Keratinocyte (primary cell): ENCODE data around the gene SLC35E3. TPM values are rescaled to one million over a fixed set of nuclear protein-coding genes. Genes with fewer than 3 reads are reported as not detected.

ENCODE experiments used
- DNase-seq: peaks from one replicate; pipeline ENCODE4 v3.0.0-alpha.2; 2011; ENCODE audit warnings: low read depth, missing footprints, low spot score
- FAIRE-seq: peaks from 2 replicates; lab custom pipeline; 2011; peaks lifted over from hg19 to GRCh38; lab: Jason Lieb, UNC
- H2AFZ ChIP-seq: 2 replicates; pipeline ENCODE4 v1.6.0; 2012; ENCODE audit warnings: low read length, control low read depth, inconsistent platforms; ENCODE audit not compliant: control insufficient read depth
- H3K27ac ChIP-seq: 2 replicates; pipeline ENCODE4 v1.5.1; 2011; ENCODE audit warnings: low read length; ENCODE audit not compliant: control insufficient read depth, insufficient read depth
- H3K27me3 ChIP-seq: 3 replicates; pipeline ENCODE4 v1.6.0; 2011; ENCODE audit warnings: low read length; ENCODE audit not compliant: control insufficient read depth, insufficient read depth; ENCODE audit errors: extremely low read depth
- H3K36me3 ChIP-seq, 2 experiments: 2 replicates in 1 of 2; 3 replicates in 1 of 2; pipeline ENCODE4 v1.5.1; 2011; ENCODE audit warnings: low read length in 2 of 2, mild to moderate bottlenecking in 1 of 2; ENCODE audit not compliant: control insufficient read depth in 2 of 2, insufficient read depth in 2 of 2; ENCODE audit errors: extremely low read depth in 1 of 2
- H3K4me1 ChIP-seq: 3 replicates; pipeline ENCODE4 v1.5.1; 2011; ENCODE audit warnings: low read length; ENCODE audit not compliant: control insufficient read depth, insufficient read depth; ENCODE audit errors: extremely low read depth
- H3K4me2 ChIP-seq: 3 replicates; pipeline ENCODE4 v1.6.0; 2011; ENCODE audit warnings: low read depth, low read length; ENCODE audit not compliant: control insufficient read depth, insufficient read depth; ENCODE audit errors: extremely low read depth
- H3K4me3 ChIP-seq, 3 experiments: fragments of 200-600 bp in 1 of 3; sonication (generic) in 1 of 3; 2 replicates in 2 of 3; 3 replicates in 1 of 3; pipeline ENCODE4 v1.5.1; 2011 to 2016; ENCODE audit warnings: low read length in 3 of 3, mild to moderate bottlenecking in 3 of 3, control low read depth in 2 of 3, inconsistent platforms in 1 of 3, low read depth in 1 of 3, mixed read lengths in 1 of 3, mixed run types in 1 of 3, moderate library complexity in 1 of 3; ENCODE audit not compliant: control insufficient read depth in 2 of 3, insufficient read depth in 2 of 3; ENCODE audit errors: extremely low read depth in 1 of 3
- H3K79me2 ChIP-seq: 2 replicates; pipeline ENCODE4 v1.6.0; 2012; ENCODE audit warnings: low read length; ENCODE audit not compliant: control insufficient read depth, insufficient read depth
- H3K9ac ChIP-seq: 3 replicates; pipeline ENCODE4 v1.6.0; 2011; ENCODE audit warnings: low read length; ENCODE audit not compliant: control insufficient read depth, insufficient read depth; ENCODE audit errors: extremely low read depth
- H3K9me1 ChIP-seq: 3 replicates; pipeline ENCODE4 v1.6.0; 2011; ENCODE audit warnings: low read length; ENCODE audit not compliant: control insufficient read depth, insufficient read depth; ENCODE audit errors: extremely low read depth
- H3K9me3 ChIP-seq: 2 replicates; pipeline ENCODE4 v1.5.1; 2012; ENCODE audit warnings: low read depth, low read length; ENCODE audit not compliant: control insufficient read depth
- H4K20me1 ChIP-seq: 3 replicates; pipeline ENCODE4 v1.6.0; 2011; ENCODE audit warnings: low read length; ENCODE audit not compliant: control insufficient read depth, insufficient read depth; ENCODE audit errors: extremely low read depth
- EZH2 ChIP-seq: IDR thresholded peaks from one replicate; pipeline ENCODE4 v1.6.1; 2012; ENCODE audit warnings: inconsistent platforms, mild to moderate bottlenecking, low read length, moderate library complexity
- dilution Hi-C: fragments of 300-500 bp; cut with MboI; formaldehyde crosslinking; loops from one replicate; pipeline ENCODE4 v1.7.0; 2020; ENCODE audit warnings: low sequenced_read_pairs; ENCODE audit not compliant: extremely low pct_ligation_motif_present
- polyA plus RNA-seq, 5 experiments: library from polyadenylated mRNA; depleted of rRNA in 3 of 5; stranded (reverse) in 3 of 5; stranded (forward) in 1 of 5; unstranded in 1 of 5; fragments of >200 nt; gene quantifications; 1 replicate in 1 of 5; 2 replicates in 3 of 5; 3 replicates in 1 of 5; pipeline versions ENCODE4 v1.2.1 to v1.2.3, GENCODE V29; 2011 to 2012; ENCODE audit warnings: missing spikeins in 2 of 5, low read depth in 1 of 5, low replicate concordance in 1 of 5
- TF ChIP-seq, protein P1 (sequence below), 3 experiments: IDR thresholded peaks in 1 of 3; conservative IDR thresholded peaks in 1 of 3; optimal IDR thresholded peaks in 1 of 3; 2 replicates in 2 of 3; 3 replicates in 1 of 3; pipeline versions ENCODE3 to v1.5.1; 2011; ENCODE audit warnings: low read length in 3 of 3, mild to moderate bottlenecking in 3 of 3, moderate library complexity in 2 of 3, control low read depth in 1 of 3, inconsistent platforms in 1 of 3; ENCODE audit not compliant: insufficient read depth in 2 of 3; ENCODE audit errors: extremely low read depth in 1 of 3

SLC35E3 gene
- polyA plus RNA-seq, 1 donor (not counting 4 experiments of a cell fraction or from before 2014, with no cell fraction given) = 9.9 TPM

DNA sequence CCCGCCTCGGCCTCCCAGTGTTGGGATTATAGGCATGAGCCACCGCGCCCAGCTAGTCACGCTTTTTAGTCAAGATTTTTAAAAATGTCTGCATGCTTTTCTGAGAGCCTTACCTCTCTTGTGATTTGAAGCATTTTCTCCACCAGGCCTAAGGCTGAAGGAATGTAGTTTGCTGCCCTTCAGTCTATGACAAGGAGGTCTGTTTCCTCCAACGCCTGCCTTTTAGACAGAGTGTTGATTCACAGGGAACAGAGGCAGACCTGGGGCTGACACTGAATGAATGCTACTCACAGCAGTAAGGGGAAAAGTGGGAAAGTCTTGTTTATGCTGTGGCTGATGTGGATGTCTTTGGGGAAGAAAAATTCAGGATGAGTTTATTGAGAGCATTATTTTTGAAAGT, 34.8 kb downstream of the SLC35E3 start:
- dilution Hi-C loops = no loop called here
- H4K20me1 ChIP-seq = no peaks in the 10 kb centered on the region

DNA sequence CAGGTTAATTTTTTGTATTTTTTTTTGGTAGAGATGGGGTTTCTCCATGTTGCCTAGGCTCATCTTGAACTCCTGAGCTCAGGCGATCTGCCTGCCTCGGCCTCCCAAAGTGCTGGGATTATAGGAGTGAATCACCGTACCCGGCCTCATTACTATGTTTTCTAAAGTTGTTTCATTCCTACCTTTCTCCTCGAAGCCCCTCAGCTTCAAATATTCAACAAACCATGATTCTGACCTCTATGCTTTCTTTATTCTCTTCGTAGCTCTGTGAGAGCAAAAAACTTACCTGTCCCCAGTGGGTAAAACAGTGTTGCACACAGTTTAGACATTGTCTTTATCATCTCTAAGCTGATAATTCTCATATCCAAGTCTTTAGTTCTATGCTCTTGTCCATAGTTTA, 35.8 kb downstream of the SLC35E3 start:
- dilution Hi-C loops = no loop called here

More for the DNA sequence above, 34.8 kb downstream of the SLC35E3 start:
- Histone ChIP-seq H3K9me3 (no peaks in the 10 kb centered on the region), H3K9me1 (no peaks in the 10 kb centered on the region), H3K27ac (no peak overlapping the region), H3K27me3 (no peaks in the 10 kb centered on the region), H3K4me2 (no peak overlapping the region), H2AFZ (peak overlapping the region; percentile 74), H3K36me3 (no peaks in the 10 kb centered on the region), H3K79me2 (no peaks in the 10 kb centered on the region), H3K4me1 (peaks cover 18% of the 10 kb centered on the region), H3K4me3 (no peak overlapping the region), H3K9ac (no peak overlapping the region)
- no peak for DNase-seq
- TF ChIP-seq, protein P1, sequence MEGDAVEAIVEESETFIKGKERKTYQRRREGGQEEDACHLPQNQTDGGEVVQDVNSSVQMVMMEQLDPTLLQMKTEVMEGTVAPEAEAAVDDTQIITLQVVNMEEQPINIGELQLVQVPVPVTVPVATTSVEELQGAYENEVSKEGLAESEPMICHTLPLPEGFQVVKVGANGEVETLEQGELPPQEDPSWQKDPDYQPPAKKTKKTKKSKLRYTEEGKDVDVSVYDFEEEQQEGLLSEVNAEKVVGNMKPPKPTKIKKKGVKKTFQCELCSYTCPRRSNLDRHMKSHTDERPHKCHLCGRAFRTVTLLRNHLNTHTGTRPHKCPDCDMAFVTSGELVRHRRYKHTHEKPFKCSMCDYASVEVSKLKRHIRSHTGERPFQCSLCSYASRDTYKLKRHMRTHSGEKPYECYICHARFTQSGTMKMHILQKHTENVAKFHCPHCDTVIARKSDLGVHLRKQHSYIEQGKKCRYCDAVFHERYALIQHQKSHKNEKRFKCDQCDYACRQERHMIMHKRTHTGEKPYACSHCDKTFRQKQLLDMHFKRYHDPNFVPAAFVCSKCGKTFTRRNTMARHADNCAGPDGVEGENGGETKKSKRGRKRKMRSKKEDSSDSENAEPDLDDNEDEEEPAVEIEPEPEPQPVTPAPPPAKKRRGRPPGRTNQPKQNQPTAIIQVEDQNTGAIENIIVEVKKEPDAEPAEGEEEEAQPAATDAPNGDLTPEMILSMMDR (optimal IDR thresholded peaks at IDR 0.05 in 1 of 3, IDR thresholded peaks at IDR 0.05 in 1 of 3, conservative IDR thresholded peaks at IDR 0.05 in 1 of 3; ENCODE audit: extremely low read depth in 1 of 3, insufficient read depth in 2 of 3, low read length in 3 of 3) = no peak
- TF ChIP-seq EZH2 = no peak
- no peak for FAIRE-seq

More for the DNA sequence above, 35.8 kb downstream of the SLC35E3 start:
- Histone ChIP-seq H3K4me1 (peaks cover 21% of the 10 kb centered on the region), H3K27me3 (no peaks in the 10 kb centered on the region), H3K9me1 (no peaks in the 10 kb centered on the region), H3K4me3 (no peak overlapping the region), H4K20me1 (no peaks in the 10 kb centered on the region), H3K27ac (no peak overlapping the region), H2AFZ (no peak overlapping the region), H3K9ac (no peak overlapping the region), H3K4me2 (no peak overlapping the region), H3K9me3 (no peaks in the 10 kb centered on the region), H3K79me2 (no peaks in the 10 kb centered on the region), H3K36me3 (no peaks in the 10 kb centered on the region)
- FAIRE-seq (no peak), DNase-seq (no peak)
- TF ChIP-seq, protein P1 (optimal IDR thresholded peaks at IDR 0.05 in 1 of 3, IDR thresholded peaks at IDR 0.05 in 1 of 3, conservative IDR thresholded peaks at IDR 0.05 in 1 of 3; ENCODE audit: extremely low read depth in 1 of 3, insufficient read depth in 2 of 3, low read length in 3 of 3) = no peak
- no peak for TF ChIP-seq EZH2
